GM12875 (cell line): Measurements from ENCODE around the gene ITGA11.

Experiments
- H3K4me3 ChIP-seq: one replicate; pipeline ENCODE4 v1.5.1; 2011; ENCODE audit warnings: low read depth, low read length, control low read depth
- CTCF ChIP-seq: IDR thresholded peaks from 2 replicates; pipeline ENCODE4 v1.5.1; 2011; ENCODE audit warnings: low read depth, mild to moderate bottlenecking, control low read depth, inconsistent platforms, low read length, moderate library complexity, borderline replicate concordance; ENCODE audit not compliant: insufficient read depth

Gene ITGA11

GRCh38 chr15:68365770-68366169 lies 66.2 kb downstream of the ITGA11 start:
- TF ChIP-seq CTCF = no peak
- no peak overlapping the region for H3K4me3 ChIP-seq

- no peak overlapping the region for H3K4me3 ChIP-seq
- no peak for TF ChIP-seq CTCF
These were observed 66.7 kb downstream of the ITGA11 start for GRCh38 chr15:68365140-68365745.

- H3K4me3 ChIP-seq = no peak overlapping the region
- TF ChIP-seq CTCF = no peak
These were observed 67.3 kb downstream of the ITGA11 start for GRCh38 chr15:68364660-68365035.

GRCh38 chr15:68364028-68364659 lies 67.8 kb downstream of the ITGA11 start:
- no peak overlapping the region for H3K4me3 ChIP-seq
- TF ChIP-seq CTCF = no peak

- no peak for TF ChIP-seq CTCF
- no peak overlapping the region for H3K4me3 ChIP-seq
These were observed 68.6 kb downstream of the ITGA11 start for GRCh38 chr15:68363353-68363752.

GRCh38 chr15:68362537-68363126 lies 69.3 kb downstream of the ITGA11 start:
- no peak for TF ChIP-seq CTCF
- H3K4me3 ChIP-seq = no peak overlapping the region

- TF ChIP-seq CTCF = no peak
- no peak overlapping the region for H3K4me3 ChIP-seq
These were observed 71.2 kb downstream of the ITGA11 start for GRCh38 chr15:68360721-68361120.
